Measurements from ENCODE around the gene KLF11.

DNA sequence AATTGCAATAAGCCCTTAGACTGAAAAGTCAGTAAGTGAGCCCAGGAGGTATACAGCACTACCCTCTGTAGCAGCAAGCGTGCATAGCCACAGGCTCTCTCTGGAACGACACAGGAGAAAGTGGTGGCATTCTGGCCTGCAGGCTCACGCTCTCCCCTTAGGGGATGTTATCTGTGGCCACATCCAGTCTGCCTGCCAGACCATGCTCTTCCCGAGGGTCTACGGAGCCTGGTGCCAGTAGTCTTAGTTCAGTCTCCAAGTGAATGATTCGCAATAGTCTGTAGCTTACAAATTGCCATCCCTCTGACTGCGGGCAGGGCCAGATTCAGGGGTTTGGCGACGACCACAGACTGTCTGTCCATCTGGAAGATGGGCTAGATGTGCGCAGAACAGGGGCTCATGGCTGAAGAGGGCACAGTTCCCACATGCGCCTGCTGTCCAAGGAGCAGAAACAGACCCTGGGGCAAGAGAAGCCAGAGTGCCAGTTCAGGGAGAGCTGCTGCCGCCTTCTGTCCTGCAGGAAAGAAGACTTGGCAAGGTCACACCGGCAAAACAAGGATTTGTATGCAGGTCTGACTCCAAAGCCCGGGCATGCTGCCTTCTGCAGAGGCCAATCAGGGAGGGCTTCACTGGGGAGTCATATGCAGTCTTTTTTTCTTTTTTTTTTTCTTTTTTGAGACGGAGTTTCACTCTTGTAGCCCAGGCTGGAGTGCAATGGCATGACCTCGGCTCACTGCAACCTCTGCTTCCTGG, 3.5 kb upstream of the KLF11 start:
- no peak for TF ChIP-seq CTCF (IDR thresholded peaks at IDR 0.05; ENCODE audit: low read length)
- no peak for TF ChIP-seq EZH2 (optimal IDR thresholded peaks at IDR 0.05; ENCODE audit: low read depth, low read length)

Data from MM.1S (cell line).